Natural killer cell treated with Interleukin-12 subunit alpha and Interleukin-12 subunit beta and Interleukin-15 and Interleukin-18, amount 100 ng/mL, for 72 hours (primary cell): ENCODE measurements around the gene RNF214. TPM values are rescaled to one million over a fixed set of nuclear protein-coding genes. Genes with fewer than 3 reads are reported as not detected.
A peak's percentile ranks its signal among the peaks of the same experiment; 100 is the strongest.

Source experiments
- ATAC-seq, 2 donors: fragments of 150-1000 bp; cut with Tn5 transposase in 1 of 2; sonication (Bioruptor Pico), chemical (Tn5 transposase) in 1 of 2; 2 replicates each; pipeline ENCODE4 v1.10.0; 2021
- DNase-seq: peaks from one replicate; pipeline ENCODE4 v3.0.0; 2022; ENCODE audit warnings: low spot score
- H3K27ac Mint-ChIP-seq, 2 donors: 1 replicate in 1 of 2; 2 replicates in 1 of 2; pipeline ENCODE4 v1.8.0; 2022; ENCODE audit warnings: mixed read lengths in 2 of 2, mild to moderate bottlenecking in 1 of 2, moderate library complexity in 1 of 2
- H3K27me3 Mint-ChIP-seq, 2 donors: 1 replicate in 1 of 2; 2 replicates in 1 of 2; pipeline ENCODE4 v1.8.0; 2022; ENCODE audit warnings: mixed read lengths in 2 of 2
- H3K36me3 Mint-ChIP-seq: one replicate; pipeline ENCODE4 v1.8.0; 2022; ENCODE audit warnings: mixed read lengths
- H3K4me1 Mint-ChIP-seq, 2 donors: 1 replicate in 1 of 2; 2 replicates in 1 of 2; pipeline ENCODE4 v1.8.0; 2022; ENCODE audit warnings: low read depth in 2 of 2, mixed read lengths in 2 of 2, mild to moderate bottlenecking in 1 of 2
- H3K4me3 Mint-ChIP-seq: one replicate; pipeline ENCODE4 v1.8.0; 2022; ENCODE audit warnings: mixed read lengths
- H3K9me3 Mint-ChIP-seq: 2 replicates; pipeline ENCODE4 v1.8.0; 2022; ENCODE audit warnings: mixed read lengths
- total RNA-seq, 2 donors: library from RNA; stranded (reverse); gene quantifications; one replicate each; pipeline ENCODE4 v1.2.3, GENCODE V29; 2022

RNF214 gene
- total RNA-seq, 2 donors from 2014 or later, result 18.9 to 21.6 TPM

DNA sequence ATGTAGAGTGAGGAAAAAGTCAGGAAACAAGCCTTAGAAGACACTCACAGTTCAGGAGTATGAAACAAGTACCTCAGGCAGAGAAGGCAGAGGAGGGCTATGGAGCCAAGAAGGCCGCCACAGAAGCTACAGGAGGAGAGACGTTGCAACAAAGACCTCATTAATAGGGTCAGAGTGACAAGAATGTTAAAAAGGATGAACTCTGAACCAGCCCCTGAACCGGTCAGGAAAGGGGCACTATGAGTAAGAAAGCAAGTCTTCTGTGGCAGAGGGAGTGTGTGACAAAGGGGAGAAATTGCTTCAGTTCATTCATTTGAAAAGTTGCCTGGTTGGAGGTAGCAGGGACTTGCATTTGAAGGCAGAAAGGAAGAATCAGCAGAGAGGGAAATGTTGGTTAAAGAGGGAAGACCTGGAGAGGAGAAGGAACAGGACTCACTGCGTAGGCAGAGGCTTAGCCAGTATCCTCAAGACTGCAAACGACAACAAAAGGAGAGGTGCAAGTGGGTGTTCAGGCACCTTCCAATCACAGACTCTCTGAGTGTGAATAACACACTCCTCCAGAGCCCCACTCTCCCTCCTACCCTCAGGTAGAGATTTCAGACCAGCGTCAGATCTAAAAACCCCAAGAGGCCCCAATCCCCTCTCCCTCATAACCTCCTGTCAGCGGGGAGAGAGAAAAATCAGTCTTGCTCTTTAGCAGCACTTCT is 17.9 kb upstream of the RNF214 start:
- H3K27me3 Mint-ChIP-seq, result no peaks in the 10 kb centered on the region
- H3K27ac Mint-ChIP-seq, result peak overlapping the region; percentile 50 to 51
- peaks cover 25 to 27% of the 10 kb centered on the region in 2 donors for H3K4me1 Mint-ChIP-seq
- no peaks in the 10 kb centered on the region for H3K9me3 Mint-ChIP-seq
- DNase-seq (no peak), ATAC-seq (no peak)
- H3K36me3 Mint-ChIP-seq, result peaks cover 31% of the 10 kb centered on the region
- no peak overlapping the region for H3K4me3 Mint-ChIP-seq

DNA sequence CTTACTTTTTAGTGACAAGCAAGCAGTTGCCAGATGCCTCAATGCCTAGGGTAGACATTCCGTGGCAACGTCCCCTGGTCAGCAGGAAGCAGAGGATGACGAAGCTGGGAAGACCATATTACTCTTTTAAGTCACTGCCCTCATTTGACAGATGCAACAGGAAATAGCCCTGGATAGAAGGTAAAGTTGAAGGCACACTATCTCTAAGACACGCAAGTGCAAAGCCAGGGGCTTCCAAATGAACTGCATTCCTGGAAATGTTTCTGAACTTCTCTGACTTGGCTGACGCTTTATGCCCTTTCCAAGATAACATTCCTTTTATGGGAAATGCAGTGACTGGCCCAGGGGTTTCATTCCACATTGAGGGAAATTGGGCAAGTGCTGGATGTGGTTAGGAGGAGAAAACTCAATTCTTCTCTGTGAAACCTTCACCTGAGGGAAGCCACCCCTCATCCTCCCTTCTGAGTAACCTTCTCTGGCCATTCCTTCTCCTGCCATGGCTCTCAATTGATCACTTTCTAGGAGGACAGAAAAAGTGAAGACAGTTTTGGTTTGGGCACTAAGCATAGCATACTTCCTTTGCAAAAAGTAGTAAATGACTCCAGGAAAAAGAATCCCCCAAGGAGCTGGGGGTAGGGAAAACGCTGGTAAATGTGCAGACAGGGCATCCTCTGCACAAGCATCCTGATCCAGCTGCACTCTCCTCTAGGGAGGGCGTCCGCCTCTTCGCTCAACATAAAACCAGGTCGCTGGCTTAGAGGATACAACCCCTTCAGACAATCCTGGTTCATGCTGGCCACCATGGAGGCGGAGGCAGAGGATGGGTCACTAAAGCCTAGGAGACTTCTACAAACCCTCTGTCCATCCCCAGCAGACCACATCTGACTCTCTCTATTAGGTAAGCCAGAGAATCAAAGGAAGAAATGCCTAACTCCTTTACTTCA is 15.1 kb upstream of the RNF214 start:
- Mint-ChIP-seq H3K9me3 (no peaks in the 10 kb centered on the region), H3K4me1 (peaks cover 22 to 28% of the 10 kb centered on the region in 2 donors), H3K27me3 (no peaks in the 10 kb centered on the region), H3K36me3 (peaks cover 24% of the 10 kb centered on the region), H3K27ac (peak overlapping the region; percentile 64 to 84), H3K4me3 (no peak overlapping the region)
- no peak for ATAC-seq
- DNase-seq, result peak; percentile 44

DNA sequence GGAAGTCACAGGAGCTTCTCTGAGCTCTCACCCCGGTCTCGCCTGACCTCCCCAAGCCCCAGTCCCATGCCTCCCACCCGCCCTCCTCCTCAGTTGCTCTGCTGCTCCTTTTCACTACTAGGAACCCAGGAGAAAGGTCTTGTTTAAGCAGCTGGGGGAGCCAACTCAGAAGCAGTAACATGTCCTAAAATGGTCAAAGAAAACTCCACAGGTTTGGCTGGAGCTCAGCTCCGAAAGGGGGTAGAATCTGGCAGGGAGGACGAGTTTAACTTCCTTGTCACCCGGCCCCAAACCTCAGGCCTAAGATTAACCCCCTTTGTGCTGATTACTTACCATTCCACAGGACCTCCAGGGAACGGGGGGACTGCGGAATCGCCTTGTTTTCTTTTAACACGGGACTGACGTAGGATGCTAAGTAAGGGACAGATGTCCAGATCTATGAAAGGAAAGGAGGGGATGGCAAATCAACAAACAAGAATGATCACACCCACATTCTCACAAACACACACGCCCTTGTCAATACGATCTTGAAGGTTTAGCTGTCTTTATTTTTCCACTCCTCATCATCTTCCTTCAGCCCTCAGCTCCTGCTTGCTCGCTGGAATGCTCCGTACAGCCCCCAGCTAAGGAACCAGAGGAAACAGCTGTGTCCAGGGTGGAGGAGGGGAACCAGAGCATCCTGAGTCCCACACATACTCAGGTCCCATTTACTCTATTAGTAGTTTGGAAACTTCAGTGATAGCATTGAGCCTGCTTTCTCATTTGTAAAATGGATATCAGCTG is 14.1 kb upstream of the RNF214 start:
- Mint-ChIP-seq H3K27ac (peak overlapping the region; percentile 5 to 84), H3K4me1 (peaks cover 22 to 28% of the 10 kb centered on the region in 2 donors), H3K27me3 (no peaks in the 10 kb centered on the region), H3K9me3 (no peaks in the 10 kb centered on the region), H3K4me3 (no peak overlapping the region), H3K36me3 (peaks cover 19% of the 10 kb centered on the region)
- ATAC-seq (no peak), DNase-seq (peak; percentile 38)

DNA sequence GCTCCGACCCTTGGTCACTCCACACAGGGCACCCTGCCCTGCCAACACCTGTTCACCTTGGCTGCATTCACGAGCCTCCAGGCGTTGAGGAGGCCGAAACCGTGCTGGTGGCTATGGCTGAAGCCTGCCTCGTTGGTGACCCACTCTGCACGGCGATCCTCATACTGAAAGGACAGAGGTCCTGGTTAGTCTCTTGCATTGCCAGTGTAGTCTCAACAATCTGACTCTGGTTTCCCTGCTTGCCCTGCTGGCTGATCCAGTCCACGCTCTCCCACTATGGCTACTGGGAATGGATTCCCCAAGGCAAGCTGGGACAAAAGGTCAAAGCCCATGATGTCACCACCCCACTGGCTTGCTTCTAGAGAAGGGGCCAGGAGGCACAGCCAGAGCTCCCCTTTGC is 13.5 kb upstream of the RNF214 start:
- Mint-ChIP-seq H3K4me1 (peaks cover 22 to 28% of the 10 kb centered on the region in 2 donors), H3K27me3 (no peaks in the 10 kb centered on the region), H3K4me3 (no peak overlapping the region), H3K36me3 (peaks cover 14% of the 10 kb centered on the region), H3K27ac (peak overlapping the region; percentile 5 to 67), H3K9me3 (no peaks in the 10 kb centered on the region)
- peak; percentile 18 for DNase-seq
- ATAC-seq, result no peak

DNA sequence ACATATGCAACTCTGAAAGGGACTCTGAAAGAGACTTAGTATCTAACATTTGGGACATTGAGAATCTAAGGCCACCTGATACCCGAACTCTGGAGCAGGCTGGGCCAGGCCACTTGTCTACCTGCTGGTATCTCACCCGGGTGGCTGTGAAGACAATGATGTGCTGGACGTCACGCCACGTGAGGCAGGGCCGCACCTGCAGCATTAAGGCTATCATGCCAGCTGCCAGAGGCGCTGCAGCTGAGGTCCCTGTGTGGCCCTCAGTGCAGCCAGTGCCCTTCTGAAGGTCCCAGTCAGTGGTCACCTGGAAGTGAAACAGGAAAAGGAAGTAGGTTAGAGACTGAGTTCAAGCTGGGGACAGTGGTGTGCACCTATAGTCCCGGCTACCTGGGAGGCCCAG is 13.0 kb upstream of the RNF214 start:
- Mint-ChIP-seq H3K27ac (peak overlapping the region; percentile 5 to 67), H3K4me1 (peaks cover 19 to 27% of the 10 kb centered on the region in 2 donors), H3K4me3 (no peak overlapping the region), H3K9me3 (no peaks in the 10 kb centered on the region), H3K36me3 (peaks cover 10% of the 10 kb centered on the region), H3K27me3 (no peaks in the 10 kb centered on the region)
- no peak for ATAC-seq
- peak; percentile 56 for DNase-seq

DNA sequence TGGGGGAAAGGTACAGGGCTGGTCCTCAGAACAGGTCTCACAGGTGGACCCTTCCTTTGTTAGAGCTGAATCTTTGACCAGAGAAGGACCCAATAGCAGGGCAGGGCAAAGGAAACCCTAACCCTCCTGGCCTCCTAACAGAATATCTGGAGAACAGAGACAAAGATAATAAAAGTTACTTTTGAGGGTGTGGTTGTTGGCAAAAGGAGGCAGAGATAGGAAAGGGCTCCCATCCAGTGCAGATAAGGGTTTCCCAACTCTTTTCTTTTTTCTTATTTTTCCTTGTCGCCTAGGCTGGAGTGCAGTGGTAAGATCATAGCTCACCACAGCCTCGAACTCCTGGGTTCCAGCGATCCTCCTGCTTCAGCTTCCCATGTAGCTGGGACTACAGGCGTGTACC is 12.5 kb upstream of the RNF214 start:
- peaks cover 6% of the 10 kb centered on the region for H3K36me3 Mint-ChIP-seq
- H3K4me3 Mint-ChIP-seq, result no peak overlapping the region
- no peak overlapping the region for H3K27ac Mint-ChIP-seq
- ATAC-seq (no peak), DNase-seq (no peak)
- H3K4me1 Mint-ChIP-seq, result peaks cover 15 to 24% of the 10 kb centered on the region in 2 donors
- H3K9me3 Mint-ChIP-seq, result no peaks in the 10 kb centered on the region
- H3K27me3 Mint-ChIP-seq, result no peaks in the 10 kb centered on the region

DNA sequence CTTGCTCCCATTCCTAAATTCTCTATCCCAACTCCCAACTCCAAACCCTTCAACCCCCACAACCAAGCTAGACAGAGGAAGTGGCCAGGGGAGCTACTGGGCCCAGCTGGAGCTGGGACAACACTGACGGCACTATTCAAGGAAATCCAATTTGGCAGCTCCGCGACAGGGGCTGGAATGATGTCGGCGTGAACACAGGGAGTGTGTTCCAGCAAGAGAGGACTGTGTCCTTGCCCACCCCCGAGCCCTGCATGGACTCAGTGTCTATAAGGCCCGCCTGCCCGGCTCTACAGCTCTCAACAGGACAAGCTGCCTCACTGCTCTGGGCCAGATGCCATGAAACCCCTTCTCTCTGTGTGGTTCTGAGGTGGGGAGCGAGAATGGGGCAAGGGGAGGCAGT is 11.9 kb upstream of the RNF214 start:
- Mint-ChIP-seq H3K9me3 (no peaks in the 10 kb centered on the region), H3K27me3 (no peaks in the 10 kb centered on the region), H3K27ac (no peak overlapping the region), H3K36me3 (peaks cover 6% of the 10 kb centered on the region), H3K4me3 (no peak overlapping the region), H3K4me1 (peaks cover 15 to 27% of the 10 kb centered on the region in 2 donors)
- ATAC-seq, result no peak
- DNase-seq, result no peak

DNA sequence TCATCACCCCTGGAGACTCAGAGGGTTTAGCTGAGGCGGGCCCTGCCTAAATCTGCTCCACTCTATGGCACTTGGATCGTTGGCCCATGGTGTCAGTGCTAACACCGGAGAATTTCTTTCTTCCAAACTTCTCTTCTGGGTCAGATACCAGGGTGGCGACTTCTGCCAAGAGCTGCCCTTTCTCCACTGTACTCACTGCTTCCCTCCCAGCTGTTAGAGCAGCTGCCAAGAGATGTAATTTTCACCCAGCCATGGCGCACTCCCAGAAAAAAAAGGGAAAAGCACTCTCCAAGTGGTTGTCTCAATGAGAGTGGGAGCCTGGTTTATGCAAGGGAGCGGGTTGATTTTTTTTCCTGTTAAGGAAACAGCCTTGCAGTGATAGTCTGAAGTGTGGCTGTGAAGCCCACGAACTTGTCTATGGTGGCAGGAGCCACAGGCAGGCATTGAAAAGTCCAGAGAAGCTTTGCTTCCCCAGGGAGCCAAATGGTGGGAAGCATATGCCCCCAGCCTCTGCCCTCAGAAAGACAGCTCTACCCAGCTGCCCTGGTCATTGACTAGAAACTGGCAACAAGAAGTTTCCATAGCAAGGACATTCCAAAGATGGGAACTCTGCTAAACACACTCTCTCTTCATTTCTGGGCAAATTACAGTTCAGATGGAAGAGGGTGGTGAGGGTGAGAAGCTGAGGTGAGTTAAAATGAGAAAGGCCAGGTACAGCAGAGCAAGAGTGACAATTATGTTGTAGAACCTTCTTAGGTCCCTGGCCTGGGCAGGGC is 11.3 kb upstream of the RNF214 start:
- Mint-ChIP-seq H3K9me3 (no peaks in the 10 kb centered on the region), H3K4me3 (no peak overlapping the region), H3K4me1 (peaks cover 15 to 27% of the 10 kb centered on the region in 2 donors), H3K27me3 (no peaks in the 10 kb centered on the region), H3K27ac (peak overlapping the region in 1 of 2 donors; percentile 27), H3K36me3 (peaks cover 6% of the 10 kb centered on the region)
- no peak for DNase-seq
- ATAC-seq, result no peak

DNA sequence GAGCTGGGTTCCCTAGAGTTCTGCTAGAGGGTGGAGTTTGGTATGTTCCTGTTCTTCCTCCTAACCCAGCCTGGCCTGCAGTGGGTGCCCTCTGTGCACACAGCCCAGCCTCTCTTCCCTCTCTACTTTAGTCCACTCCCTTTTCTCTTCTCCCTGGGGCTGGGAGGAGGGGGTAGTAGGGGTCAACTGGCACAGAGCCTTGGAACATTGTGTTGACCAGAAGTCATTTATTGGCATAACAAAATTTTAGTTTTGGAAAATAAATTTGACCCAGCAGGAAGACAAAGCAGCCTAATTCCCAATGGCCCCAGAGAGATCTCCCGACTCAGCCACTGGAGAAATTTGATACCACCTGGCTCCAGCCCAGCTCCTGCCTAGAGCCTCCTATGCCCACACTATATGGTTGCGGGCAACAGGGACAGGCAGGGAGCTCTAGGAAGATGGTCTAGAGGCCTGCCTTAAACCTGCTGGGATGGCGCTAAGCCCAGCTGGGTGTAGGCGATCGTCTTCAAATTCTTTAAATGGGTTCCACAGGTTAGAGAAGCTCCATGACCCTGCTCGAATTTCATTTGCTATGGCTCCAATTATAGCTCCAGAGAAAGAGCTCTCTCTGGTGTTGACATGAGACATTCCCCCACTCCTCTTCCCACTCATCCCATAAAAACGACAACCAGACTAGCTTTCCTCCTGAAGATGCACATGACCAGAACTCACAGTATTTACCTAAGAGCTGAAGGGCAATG is 10.5 kb upstream of the RNF214 start:
- Mint-ChIP-seq H3K4me3 (no peak overlapping the region), H3K9me3 (no peaks in the 10 kb centered on the region), H3K27ac (no peak overlapping the region), H3K27me3 (no peaks in the 10 kb centered on the region), H3K4me1 (peaks cover 17 to 28% of the 10 kb centered on the region in 2 donors), H3K36me3 (peaks cover 11% of the 10 kb centered on the region)
- ATAC-seq, result no peak
- no peak for DNase-seq

DNA sequence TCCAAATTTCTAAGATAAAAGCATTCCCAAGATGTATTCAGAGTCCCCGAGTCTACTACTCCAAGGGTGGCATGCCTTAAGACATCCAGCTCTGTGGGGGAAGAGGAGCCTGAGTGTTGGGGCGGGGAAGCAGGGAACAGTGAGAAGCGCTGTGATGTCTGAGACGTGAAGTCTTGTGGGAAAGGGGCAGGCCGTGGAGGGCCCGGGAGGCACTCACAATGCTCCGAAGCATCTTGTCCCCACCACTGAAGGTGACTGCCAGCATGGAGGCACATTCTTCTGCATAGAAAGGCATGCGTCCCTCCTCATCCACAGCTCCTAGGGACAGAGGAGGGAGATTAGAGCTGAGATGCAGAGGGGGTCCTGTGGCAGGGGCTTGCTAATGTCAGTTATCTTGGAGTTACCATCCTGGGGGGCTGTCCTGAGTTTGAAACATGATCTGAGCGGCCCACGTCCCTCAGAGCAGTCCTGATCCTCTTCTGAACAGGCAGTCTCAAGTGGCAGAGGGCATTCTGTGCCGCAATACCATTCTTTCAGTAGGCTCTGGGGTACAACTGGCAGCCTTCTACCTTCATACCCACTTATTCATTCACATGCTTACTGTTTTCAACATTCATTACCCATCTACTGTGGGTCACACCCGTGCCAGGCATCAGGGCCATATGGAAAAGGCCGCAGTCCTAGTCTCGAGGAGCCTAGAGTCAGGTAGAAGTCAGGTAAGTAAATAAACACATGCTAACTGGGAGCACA is 9.3 kb upstream of the RNF214 start:
- no peak for ATAC-seq
- DNase-seq, result peak; percentile 22
- no peak overlapping the region for H3K4me3 Mint-ChIP-seq
- no peaks in the 10 kb centered on the region for H3K27me3 Mint-ChIP-seq
- no peaks in the 10 kb centered on the region for H3K9me3 Mint-ChIP-seq
- H3K27ac Mint-ChIP-seq, result no peak overlapping the region
- peaks cover 11% of the 10 kb centered on the region for H3K36me3 Mint-ChIP-seq
- peaks cover 12 to 24% of the 10 kb centered on the region in 2 donors for H3K4me1 Mint-ChIP-seq

DNA sequence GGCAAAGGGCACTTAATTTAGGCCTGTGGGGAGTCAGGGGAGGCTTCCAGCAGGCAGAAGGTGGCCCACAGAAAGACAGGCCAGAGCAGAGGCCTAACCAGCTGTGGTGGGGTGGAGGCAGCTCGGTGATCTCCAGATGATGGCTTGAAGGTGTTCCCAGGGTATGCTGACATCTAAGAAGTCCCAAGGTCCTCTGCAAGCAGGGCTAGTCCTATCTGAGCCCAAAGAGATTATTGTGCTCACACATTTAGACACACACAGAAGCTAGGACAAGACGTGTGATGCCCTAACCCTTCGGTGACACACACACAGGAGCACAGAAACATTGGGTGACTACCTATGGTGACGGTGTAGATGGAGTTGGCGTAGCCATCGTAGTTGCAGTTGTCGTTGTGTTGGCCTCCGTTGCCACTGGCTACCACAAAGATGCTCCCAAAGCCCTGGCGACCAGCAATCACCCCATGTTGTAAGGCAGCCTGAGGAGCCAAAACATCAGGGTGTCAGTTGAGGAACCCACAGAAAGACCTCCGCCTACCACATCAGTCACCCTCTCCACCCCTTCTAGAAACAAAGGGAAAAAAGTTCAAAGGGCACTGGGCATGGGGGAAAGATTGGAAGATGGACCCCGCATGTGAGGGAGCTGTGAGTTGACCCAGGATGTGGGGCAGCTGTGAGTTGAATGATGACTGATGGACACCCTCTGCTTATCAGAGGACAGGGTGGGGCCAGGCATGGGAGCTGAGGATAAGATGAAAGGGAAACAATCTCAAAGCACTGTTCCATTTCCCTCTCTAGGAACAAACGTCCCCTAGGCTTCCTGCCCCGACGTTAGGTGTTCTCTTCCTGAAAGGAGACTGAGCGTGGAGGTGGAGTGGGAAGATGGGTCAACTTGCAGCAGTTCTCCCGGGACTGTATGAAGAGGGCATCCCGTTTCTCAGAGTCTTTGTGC is 8.5 kb upstream of the RNF214 start:
- no peaks in the 10 kb centered on the region for H3K27me3 Mint-ChIP-seq
- H3K4me3 Mint-ChIP-seq, result no peak overlapping the region
- no peaks in the 10 kb centered on the region for H3K9me3 Mint-ChIP-seq
- H3K4me1 Mint-ChIP-seq, result peaks cover 19 to 26% of the 10 kb centered on the region in 2 donors
- H3K27ac Mint-ChIP-seq, result peak overlapping the region in 1 of 2 donors; percentile 70
- peaks cover 14% of the 10 kb centered on the region for H3K36me3 Mint-ChIP-seq
- DNase-seq (peak; percentile 49), ATAC-seq (no peak)
